LHCN-M2 (cell line): ENCODE measurements around the gene EPHA2. TPM values are rescaled to one million over a fixed set of nuclear protein-coding genes. Genes with fewer than 3 reads are reported as not detected.
A peak's percentile ranks its signal among the peaks of the same experiment; 100 is the strongest.

Experiments
- DNase-seq: peaks from one replicate; pipeline ENCODE4 v3.0.0-alpha.2; 2012; ENCODE audit warnings: low read depth
- total RNA-seq: library from RNA; depleted of rRNA; stranded (reverse); fragments of >200 nt; gene quantifications from 2 replicates; pipeline ENCODE4 v1.2.3, GENCODE V29; 2014

Gene EPHA2
- total RNA-seq, 1 experiment from 2014 or later = 60.1 TPM

DNA sequence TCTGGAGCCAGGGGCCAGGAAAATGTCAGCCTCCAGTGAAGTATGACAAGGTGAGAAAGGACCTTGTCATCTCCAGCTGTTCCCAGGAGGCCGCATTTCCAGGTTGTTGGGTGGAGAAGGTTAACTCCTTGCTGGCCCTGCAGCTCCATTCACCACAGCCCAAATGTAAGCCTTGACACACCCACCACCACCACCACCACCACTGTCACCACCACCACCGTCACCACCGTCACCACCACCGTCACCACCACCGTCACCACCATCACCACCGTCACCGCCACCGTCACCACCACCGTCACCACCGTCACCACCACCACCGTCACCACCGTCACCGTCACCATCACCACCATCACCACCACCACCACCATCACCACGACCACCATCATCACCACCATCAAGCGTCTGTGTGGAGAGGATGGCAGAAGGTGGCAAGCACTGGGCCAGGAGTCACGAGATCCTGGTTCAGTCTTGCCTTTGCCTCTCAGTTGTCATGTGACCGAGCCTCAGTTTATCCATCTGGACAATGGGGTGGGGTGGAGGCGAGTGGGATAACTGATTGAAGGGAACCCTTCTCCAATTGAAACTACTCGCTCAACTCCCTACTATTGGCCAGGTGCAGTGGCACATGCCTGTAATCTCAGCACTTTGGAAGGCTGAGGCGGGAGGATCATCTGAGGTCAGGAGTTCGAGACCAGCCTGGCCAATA lies 61.3 kb downstream of the EPHA2 start:
- no peak for DNase-seq

DNA sequence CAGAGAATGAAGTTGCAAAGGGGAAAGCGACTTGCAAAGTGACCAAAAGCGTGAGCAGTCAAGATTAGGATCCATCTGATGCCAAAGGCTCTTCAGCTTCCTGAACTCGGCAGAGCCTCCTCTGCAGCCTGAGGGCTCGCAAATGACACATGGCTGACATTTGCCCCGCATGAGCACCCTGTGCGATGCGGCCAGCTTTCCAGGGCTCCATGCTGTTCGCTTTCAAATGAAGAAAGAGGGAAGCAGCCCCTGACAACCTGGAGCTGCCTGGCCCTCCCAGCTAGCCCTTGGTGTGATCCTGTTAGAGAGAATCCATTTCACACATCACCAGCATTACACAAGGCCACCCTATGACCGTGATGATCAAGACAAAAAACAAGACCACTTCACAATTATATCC lies 62.3 kb downstream of the EPHA2 start:
- no peak for DNase-seq

DNA sequence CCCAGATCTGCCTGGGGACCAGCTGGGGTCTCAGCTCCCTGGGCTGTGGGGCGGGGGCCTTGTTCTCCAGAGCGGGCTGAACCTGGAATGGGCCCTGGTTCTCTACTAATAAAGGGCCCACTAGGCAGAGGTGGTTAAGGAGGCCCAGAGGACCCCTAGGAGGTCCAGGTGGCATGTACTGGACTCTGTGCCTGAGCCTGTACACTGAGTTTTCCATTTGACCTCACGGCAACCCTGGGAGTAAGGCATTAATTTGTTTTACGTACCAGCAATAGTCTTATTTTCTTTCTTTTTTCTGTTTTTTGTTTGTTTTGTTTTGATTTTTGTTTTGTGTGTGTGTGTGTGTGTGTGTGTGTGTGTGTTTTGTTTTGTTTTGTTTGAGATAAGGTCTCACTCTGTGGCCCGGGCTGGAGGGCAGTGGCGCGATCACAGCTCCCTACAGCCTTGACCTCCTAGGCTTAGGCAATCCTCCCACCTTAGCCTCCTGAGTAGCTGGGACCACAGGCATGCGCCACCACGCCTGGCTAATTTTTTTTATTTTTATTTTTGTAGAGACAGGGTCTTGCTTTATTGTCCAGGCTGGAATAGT lies 62.9 kb downstream of the EPHA2 start:
- DNase-seq = no peak

DNA sequence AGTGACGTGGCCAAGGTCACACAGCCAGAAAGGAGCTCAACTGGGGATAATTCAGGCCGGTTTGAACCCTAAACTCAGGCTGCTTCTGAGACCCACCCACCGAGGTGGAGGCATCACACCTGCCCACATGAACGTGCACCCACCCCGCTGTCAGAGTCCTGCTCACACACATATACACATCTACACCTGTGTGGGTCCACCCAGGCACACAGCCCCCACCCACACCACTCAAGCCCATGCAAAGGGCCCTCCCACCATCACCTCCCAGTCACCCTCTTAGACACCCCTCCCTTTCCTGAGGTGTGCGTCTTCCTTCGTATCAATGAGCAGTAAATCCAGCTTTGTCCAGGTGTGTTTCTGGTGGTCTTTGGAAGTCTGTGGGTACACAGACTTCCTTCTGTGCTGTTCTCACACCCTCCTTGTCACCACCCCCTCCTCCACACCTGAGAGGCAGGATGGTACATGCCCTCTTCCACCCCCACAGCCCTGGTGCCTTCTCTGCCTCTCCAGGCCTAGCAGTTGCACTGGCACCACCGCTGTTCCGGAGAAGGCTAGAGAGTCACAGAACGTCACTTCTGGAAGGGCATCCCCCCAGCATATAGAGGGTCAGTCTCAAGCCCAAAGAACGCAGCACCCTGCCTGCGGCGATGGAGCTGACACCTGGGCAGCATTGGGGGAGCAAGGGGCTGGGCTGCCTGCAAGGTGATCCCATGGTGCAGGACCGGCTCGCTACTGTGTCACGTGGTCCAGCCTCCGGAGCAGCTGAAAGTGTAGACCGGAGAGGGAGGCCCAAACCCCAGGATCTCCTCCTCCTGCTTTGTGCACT lies 63.6 kb downstream of the EPHA2 start:
- DNase-seq = no peak

DNA sequence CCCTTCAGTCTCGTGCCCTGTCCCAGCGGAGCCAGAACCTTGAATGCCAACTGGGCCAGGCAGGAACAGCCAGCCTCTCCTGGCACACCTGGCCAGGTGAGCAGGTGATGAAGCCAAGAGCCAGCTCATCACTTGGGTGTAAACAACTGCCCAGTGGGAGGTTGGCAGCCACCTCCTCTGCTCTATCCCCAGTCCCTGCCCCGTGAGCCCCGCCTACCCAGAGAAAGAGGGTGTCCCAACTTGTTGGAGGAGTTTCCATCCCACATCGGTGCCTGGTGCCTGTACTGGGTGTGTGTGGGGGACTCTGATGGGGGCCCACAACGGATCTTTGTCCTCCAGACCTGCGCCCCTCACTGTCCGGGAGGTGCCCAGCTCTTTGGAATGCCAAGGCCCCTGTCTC lies 64.6 kb downstream of the EPHA2 start:
- no peak for DNase-seq

DNA sequence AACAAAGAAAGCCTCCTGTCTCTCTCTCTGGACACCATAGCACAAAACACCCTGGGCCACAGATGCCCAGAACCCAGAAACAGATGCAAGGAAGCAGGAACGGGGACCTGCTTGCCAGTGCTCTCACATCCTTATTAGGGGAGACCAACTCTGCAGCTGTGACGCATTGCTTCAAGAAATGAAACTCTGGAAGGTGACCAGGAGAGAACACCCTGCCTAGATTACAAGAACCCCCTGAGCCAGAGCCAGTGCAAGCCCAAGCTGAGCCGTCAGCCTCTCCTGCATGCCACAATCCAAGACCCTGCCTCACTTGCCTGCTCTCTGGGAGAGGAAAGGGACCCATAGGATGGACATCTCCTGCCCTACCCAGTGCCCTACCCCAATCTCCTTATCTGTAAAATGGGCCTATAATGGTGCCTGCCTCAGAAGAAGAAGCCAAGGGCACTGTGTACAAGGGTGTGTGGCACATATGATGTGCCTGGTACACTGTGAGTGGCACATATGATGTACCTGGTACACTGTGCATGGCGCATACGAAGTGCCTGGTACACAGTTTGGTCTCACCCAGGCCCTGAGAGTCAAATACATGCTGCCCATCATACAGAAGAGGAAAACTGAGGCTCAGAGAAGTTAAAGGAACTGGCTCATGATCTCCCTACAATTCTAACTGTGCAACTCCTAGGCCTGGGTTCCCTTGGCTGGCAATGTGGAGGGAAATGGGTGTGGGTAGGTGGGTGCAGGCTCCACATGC lies 65.6 kb downstream of the EPHA2 start:
- no peak for DNase-seq

DNA sequence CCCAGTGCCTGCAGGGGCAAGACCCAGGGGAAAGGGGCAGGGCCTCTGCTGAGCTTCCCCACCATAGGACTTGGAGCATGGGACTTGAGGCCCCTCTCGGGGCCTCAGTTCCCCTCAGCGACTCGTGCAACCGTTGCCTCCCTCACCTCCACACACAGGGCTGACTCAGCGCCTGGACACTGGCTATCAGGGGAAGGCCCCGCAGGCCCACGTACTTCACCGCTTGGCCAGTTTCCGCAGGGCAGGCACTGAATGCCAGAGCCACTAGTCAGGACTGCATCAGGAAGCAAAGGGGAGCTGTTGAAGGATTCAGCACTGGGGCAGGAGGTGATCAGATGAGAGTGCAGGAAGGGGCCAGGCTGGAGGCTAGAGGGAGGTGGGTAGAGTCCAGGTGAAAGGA lies 66.9 kb downstream of the EPHA2 start:
- DNase-seq = no peak

DNA sequence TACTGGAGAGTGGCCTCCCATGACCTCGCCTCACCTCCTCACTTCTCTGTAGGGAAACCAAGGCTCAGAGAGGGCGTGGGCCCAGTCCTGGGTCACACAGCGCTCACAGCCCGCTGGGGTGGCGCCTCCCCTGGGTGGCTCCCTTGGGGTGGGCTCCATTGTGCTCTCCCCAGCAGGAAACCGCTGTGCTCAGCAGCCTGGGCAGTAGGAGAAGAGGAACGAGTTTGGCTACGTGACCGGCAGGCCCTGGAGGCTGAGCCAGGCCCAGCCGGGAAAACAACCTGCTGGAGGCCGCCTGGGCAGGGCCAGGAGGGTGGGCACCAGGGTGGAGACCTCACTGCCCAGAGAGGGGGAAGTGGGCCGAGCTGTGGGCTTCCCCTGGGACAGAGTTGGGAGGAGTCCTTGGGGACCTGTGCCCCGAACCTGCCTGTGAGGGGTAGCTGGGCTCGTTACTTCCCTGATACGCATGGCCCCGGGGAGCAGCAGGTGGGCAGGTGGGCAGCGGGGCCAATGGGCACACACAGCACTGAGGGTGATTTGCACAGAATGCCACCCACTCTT lies 67.4 kb downstream of the EPHA2 start:
- DNase-seq = no peak

DNA sequence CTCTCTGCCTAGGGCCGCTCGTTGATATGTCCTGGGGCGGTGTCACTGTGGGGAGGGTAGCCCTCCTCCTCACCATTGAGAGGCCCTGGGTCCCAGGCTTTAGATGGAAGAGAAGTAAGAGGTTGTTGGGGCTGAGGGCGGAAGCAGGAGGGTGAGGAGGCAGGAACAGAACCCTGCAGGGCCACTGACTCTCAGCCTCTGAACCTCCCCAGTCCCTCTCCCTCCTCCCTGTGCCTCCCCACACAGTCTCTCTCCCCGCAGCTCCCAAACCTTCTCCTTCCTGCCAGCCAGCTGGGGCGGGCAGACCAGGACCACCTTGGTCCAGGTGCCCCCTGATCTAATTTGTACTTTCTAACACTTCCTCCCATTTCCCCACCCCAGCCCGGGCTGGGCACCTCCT lies 68.1 kb downstream of the EPHA2 start:
- no peak for DNase-seq

DNA sequence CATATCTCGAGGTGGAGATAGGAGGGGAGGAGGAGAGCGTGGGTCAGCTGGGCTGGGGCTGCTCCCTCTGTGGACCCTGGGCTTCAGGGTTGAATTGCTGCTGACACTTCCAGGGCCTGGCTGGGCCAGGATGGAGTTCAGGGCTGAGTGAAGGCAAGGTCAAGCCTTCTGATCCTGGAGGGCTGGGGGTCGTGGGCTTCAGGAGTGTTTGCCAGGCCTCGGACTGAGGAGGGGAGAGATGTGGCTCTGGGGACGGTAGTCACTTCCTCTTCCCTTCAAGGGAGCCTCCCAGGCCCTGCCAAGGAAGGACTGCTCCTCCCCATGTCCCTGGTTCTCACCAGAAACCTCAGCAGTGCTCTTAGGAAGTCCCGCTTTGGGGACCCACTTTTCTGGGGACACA lies 70.3 kb downstream of the EPHA2 start:
- DNase-seq = no peak

DNA sequence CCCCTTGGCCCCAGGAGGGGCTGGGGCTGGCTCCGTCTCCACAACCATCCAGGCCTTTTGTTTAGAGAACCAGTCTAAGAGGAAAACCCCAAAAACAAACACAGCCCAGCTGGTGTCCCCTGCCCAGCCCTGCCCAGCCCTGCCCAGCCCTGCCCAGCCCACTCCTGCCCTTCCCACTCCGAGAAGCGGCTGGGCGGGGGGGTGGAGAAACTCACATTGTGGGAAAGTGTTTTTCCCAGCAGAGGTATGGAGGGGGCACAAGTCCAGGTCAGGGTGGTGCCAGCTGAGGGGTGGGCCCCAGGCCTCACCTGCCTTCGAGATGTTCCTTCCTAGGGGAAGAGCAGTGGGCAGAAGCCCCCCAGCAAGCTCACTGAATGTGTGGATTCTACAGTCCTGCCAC lies 72.4 kb downstream of the EPHA2 start:
- no peak for DNase-seq

DNA sequence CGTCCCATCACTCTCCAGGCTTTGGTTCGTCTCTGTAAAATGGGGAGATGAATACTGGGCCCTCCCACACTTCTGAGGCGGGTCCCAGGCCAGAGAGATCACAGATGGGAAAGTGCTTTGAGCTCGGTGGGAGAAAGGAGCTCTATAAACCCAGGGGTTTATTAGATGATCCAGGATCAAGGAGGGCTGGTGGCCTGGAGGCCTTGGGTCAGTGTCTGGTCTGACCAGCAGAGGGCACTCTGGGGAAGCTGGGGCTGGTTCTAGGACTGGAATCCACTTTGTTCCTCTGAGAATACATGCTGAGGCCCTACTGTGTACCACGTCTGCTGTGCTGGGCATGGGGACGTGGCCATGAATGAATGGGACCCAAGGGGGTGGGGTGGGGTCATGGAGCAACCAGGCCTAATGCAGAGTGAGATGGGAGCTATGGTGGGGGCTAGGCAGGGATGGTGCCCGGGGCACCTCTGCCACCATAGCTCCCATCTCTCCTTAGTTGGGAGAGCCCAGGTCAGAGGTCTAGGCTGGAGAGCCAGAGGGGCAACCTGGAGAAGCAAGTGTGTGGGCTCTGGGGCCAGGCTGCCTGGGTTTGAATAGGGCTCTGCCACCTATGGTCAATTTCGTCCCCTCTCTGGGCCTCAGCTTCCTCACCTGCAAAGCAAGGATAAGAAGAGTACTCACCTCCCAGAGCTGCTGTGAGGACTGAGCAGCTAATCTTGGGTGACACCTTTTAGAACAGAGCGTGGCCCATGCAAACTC lies 73.4 kb downstream of the EPHA2 start:
- DNase-seq = peak; percentile 52

DNA sequence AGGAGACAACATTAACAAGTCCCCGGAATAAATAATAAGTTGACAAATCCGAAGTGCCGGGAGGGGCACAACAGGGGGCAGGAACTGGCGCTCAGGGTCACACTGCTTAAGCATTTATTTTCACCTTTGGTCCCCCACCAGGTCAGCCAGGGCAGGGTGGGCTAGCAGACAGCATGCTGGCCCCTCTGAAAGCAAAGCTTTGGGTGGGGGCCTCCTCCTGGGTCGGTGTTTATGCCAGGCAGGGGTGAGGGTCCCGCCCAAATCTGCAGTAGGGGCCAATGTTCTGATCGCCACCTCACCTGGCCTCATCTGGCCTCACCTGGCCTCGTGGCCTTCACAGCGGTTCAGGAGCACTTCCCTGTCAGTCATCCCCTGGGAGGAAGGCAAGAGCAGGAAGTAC lies 74.2 kb downstream of the EPHA2 start:
- no peak for DNase-seq

DNA sequence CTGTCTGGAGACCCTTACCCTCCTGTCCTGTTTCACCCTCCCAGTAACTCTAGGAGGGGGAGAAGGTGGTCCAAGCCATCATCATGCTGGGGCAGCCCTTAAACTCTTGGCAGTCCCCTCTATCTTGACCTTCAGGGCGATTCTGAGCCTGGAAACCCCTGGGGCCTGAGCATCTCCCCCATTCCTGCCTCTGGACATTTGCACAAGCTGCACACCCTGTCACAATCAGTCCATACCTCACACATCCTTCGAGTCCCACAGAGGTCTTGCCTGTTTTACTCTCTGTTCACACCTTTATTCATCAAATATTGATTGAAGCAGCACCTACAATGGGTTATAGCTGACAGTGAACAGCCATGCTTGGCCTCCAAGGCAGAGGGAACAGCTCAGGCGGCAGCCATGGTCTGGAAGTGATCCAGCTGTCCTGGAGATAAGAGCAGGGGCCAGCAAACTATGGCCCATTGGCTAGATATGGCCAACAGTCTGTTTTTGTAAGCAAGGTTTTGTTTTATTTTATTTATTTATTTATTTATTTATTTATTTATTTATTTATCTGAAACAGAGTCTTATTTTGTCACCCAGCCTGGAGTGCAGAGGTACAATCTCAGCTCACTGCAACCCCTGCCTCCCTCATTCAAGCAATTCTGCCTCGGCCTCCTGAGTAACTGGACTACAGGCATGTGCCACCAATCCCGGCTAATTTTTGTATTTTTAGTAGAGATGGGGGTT lies 75.3 kb downstream of the EPHA2 start:
- no peak for DNase-seq

DNA sequence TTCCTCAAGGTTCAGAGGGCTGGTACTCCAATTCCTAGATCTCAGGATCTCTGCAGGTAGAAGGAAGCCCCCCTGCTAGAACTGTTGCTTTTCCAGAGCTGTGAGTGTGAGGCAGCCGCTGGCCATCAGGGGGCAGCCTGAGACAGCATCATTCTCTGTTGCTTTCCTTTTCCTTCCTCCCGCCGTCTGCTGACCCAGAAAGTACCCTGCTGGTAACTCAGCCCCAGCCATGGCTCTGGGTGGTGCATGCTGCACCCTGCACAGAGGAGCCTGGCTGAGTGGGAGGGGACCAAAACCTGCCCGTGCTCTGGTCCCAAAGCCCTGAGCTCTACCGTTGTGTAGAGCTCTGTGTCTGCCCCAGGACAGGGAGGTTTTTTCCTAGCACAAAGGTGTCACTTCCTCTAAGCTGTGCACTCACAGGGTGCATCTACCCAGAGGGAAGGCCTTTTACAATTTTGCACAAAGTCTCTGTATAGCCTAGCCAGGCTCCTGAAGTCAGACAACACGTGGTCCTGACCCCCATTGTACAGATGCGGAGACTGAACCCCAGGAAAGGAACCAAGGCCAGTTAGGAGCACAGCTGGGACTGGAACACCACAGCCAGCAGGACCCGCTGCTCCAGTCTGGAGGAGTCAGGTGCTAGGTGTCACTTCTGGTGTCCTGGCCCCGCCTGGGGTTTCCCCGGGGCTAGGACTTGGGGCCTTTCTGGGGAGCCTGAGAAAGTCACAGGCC lies 76.8 kb downstream of the EPHA2 start:
- peak; percentile 60 for DNase-seq

DNA sequence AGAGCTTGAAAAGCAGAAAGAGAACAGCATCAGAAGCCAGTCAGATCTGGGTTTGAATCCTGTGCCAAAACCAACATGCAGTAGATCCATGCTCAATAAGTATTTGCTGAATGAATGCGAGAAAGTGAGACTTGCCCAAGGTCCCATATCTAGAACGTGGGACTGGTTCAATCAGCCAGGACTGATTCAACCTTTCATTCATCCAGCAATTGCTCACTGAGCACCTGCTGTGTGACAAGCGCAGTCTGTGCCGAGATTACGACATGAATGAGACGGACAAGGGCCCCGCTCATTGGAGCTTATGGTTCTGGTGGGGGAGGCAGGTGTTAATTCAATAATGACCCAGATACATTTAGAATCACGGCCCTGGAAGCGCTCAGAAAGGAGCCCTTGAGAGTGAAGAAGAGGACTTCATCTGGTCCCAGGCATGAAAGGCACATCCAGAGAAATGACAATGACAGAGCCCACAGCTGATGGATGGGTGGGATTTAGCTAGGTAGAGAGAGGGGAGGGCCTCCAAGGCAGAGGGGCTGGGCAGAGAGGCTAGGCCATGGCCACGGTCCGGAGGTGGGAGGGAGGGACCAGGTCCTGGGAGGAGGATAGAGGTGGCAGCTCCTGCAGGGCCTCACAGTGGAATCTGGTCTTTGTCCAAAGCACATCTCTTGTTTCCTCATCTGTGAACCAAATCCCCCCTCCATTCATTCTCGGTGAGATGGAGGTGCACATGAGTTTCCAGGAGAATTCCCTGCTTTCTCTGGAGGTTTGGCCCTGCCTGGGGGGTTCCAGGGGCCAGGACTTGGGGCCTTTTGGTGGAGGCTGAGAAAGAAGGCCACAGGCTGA lies 78.2 kb downstream of the EPHA2 start:
- no peak for DNase-seq

DNA sequence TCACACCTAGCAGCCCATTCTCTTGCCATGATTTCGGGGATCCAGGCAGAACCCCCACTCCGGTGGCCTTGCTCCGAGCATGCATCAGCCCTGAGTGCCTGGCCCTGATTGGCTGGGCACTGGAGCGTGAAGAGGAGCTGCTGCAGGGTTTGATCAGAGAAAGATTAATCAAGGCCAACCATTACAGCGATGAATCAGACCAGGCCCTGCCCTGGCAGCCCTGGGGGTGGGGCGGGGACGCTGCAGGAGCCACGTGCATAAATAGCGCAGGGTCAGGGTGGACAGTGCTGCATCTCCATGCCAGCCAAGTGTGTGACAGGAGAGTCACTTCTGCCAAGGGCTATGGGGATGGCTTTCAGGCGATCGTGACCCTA lies 79.0 kb downstream of the EPHA2 start:
- peak; percentile 31 for DNase-seq

DNA sequence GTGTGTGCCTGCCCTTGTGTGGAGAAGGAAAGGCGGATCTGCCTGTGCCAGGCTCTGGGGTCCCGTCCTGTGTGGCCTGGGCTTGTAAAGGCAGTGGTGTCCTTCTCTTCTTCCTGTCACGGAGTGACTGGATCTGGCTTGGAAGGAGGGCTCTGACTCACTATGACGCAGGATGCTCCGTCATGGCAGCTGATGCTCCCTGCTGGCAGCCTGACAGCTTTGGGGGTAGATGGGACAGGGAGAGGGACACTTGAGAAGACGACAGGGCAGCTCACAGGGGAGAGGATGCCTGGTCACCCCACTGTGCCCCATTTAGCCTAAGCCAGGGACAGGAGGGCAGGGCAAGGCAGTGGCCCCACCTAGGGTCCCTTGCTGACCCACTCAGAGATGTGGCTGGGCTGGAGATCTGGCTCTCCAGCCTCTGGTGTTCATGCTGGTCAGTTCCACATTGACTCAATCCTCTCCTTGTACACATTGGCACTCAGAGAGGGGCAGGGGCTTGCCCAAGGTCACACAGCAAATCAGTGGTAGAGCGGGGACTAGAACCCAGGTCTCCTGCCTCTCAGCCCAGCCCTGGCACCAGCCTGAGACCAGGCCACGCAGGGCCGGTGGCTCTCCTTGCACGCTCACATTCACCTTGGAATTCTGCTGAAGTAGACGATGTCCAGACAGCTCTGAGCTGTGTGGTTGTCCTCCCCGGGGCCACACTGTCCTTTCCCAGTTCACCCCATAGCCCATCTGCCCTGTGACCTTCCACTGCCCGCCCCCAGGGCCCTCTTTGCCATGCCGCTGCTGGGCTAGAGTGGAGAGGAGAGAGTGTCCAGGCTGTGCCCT lies 79.6 kb downstream of the EPHA2 start:
- DNase-seq = peak; percentile 94
